Measurements from ENCODE around the gene NEK7.

Gene NEK7

GRCh38 chr1:198147216-198147615 is 9.6 kb upstream of the NEK7 start:
- DNase-seq: no peak

DNA sequence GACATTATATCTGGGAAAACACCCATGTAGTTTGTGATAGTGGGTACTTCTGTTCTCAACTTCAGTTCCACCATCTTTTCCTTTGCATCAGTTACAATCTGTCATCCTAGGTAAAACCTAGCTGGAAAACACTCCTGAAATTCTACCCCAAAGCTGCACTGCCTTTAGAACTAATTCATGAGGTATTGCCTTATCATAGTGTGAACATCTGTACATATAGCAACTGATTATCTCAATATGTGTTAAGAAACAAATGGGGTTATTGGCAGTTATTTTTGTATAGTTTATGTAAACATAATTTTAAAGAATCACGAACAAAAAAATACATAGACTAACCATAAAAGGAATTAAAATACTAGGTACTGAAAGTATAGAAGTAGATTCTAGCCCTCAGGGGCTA is 6.4 kb upstream of the NEK7 start:
- DNase-seq: no peak

DNA sequence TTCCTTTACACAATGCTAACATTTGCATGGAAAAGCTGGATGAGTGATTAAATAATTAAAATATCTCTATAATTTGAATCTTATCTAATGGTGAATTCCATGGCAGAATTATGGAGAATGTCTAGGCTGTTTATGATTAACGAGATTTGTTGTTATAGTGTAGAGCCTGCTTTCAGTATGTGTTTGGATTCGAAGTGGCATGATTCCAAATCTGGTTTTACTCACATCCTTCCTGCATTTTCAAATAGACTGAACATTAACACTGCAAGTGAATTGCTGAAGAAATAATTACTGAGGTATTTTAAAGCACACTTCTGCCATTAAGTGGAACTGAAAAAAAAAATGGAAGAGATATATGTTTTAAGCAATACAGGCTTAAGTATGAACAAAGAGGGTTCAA is 5.1 kb upstream of the NEK7 start:
- no peak for DNase-seq

GRCh38 chr1:198153103-198153502 is 3.7 kb upstream of the NEK7 start:
- no peak for DNase-seq

GRCh38 chr1:198153804-198154203 is 3.0 kb upstream of the NEK7 start:
- DNase-seq: no peak

DNA sequence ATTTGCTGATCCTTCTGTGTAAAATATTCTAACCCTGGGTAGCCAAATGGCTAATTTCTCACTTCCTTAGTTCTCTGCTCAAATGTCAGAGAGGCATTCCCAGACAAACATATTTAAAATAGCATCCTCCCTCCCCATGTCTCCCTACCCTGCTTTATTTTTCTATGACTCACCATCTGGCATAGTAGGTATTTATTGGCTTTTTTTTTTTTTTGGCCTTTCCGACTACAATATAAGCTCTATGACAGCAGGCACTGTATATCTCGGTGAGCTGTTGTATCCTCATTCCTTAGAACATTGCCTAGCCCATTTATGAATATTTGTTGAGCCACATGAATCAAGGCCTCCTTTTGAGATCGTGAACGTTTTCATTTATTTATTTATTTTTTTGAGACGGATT is 1.5 kb upstream of the NEK7 start:
- DNase-seq: no peak

DNA sequence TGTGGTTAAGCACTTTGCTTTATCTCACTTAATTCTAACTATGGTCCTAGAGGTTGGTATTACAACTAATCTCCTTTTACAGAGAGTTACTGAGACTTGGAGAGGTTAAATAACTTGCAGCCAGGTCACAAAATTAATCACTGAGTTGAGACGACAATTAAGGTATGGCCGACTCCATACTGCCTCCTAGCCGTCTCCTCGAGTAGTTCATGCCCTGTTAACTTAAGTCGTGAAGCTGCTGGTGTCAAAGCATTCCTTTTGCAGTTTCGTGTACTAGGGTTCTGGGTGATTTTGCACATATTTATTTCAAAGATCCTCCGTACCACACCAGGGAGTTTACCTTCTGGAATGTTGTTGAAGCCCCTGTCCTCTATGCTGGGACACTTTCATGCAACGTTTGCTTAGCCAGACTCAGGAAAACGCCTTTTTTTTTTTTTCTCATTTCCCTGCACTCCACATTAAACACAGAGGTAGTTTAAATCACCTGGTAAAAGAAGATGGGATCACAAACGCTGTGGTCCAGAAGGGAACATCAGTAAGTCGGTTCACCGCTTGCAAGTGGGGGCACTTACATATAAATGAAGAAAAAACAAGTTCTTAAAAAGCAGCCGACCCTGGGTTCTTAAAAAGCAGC is 570 bp upstream of the NEK7 start:
- no peak for DNase-seq

DNA sequence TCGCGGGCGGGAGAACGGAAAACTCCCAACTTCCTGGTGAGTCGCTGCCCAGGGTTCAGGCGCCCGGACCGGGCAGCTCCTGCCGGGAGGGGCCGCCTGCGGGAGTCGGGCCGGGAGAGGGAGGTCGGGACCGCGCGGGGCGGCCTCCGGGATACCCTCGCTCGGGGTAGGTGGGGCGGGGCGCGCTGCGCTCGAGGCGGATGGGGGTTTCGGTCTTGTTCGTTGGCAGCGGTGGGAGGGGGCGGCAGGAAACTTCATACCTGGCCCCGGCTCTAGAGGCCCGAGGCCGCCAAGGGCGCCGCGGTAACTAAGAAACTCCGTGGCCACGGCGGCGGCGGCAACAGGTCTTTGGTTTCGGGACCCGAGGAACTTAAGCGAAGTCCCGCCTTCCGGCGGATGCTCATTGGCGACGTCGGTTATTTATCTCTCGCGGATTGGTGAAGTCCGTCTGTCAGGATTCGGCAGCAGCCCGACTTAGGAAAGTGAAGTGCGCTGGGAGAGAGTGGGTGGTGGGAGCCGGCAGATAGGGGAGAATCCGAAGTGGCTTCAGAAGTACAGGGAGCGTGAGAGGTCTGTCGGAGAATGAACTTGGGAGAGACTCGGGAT is 546 bp downstream of the NEK7 start:
- peak; percentile 62 for DNase-seq

- no peak for DNase-seq
Measured at GRCh38 chr1:198157847-198158725, 1.3 kb downstream of the NEK7 start.

DNA sequence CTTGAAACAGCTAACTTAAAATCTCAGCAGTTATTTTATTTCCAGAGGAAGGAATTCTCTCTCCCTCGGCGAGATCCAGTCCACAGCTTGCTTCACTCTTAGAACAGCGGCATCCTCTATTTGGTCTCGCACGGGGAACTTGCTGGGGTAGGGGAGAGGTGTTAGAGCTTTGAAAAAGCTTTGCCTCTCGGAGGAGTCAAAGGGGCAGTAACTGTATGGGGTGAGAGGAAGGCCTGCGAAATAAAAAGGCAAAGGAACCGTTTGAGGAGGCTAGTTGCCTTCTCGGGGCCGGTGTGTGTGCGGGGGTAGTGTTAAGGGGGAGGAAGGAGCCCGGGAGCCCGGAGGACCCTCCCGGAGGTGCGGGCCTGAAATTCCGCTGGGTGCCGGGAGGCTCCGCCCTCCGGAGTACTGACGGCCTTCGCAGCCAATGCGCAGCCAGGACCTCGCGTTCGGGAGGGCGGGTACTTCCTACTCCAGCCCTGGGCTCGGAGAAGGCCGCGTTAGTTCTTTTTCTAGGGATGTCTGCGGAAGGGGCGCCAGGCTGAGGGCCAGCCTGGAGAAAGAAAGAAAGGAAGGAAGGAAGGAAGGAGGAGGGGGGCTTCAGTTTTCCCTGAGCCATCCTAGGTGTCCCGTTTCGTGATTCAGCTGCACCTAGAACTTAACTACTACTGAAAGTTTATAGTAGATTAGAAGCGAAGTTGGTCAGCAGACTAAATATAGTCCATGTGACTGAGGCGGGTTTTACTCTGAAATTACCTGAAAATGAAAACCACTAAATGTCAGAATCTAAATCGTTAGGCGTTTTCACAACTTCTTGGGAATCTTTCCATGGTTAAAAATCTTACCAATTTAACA is 2.2 kb downstream of the NEK7 start:
- peak; percentile 68 for DNase-seq

- DNase-seq: no peak
Measured at GRCh38 chr1:198160222-198160621, 3.4 kb downstream of the NEK7 start.

DNA sequence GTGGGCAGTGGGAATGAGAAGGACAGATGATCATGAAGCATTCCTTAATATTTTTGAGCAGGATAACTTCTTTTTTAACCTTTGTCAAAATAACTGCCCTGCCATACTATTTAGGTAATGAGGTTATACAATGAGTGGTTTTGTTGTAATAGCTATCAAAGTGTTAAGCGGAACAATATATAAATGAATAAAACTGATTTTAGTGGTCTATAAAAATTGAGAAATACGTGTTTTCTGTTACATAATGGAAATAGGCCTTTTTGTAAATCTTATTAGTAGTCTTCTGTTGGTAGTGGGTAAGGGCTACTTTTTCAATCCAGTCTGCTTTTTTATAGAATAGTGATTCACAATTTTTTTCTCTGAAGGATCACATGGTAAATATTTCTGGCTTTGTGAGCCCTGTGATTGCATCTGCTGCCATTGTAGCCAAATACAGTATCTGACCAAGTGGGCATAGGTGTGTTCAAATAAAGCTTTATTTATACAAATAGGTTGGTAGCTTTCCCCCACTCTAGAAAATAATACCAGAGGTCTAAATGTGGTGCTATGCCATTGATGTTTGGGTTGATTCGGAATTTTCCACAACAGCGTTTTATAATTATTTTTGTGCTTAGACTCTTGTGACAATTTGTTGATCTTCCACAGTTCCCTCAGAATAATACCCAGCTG is 4.3 kb downstream of the NEK7 start:
- DNase-seq: no peak

DNA sequence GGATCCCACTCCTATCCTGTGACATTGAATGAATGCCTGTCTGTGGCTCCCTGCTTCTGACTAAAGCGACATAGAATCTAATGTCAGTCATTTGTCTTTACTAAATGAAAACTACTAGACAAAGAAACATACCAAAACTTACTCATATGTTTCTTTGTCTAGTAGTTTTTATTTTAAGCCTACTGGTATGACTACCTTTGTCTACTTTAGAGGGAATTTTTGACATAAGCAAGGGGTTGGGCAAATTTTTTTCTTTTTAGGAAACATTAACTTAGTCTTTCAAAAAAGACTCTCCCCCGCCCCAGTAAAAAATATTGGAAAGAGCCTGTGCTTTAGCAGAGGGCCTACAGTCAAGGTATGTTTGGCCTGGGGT is 4.9 kb downstream of the NEK7 start:
- DNase-seq: no peak

- DNase-seq: no peak
Measured at GRCh38 chr1:198162091-198162767, 5.4 kb downstream of the NEK7 start.

DNA sequence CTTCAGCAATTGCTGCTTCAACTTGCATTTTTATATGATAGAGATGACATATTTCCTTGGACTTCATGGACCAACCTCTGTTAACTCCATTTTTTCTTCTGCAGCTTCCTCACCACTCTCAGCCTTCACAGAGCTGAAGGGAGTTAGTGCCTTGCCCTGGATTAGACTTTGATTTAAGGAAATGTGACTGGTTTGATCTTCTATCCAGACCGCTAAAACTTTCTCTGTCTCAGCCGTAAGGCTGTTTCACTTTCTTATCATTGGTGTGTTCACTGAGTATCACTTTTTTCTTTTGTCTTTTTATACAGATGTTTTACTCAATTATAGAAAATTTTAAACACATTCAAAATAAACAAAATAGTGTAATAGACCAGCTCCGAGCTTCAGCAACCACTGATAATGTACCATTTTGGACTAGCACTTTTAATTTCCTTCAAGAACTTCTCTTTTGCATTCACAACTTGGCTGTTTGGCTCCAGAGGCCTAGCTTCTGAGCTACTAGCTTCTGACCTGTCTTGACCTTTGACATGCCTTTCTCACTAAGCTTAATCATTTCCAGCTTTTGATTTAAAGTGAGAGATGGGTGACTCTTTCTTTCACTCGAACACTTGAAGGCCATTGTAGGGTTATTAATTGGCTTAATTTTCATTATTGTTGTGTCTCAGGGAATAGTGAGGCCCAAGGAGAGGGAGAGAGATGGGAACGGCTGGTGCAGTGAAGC is 9.3 kb downstream of the NEK7 start:
- DNase-seq: no peak

- DNase-seq: no peak
Measured at GRCh38 chr1:198166900-198167299, 10.1 kb downstream of the NEK7 start.

- DNase-seq: no peak
Measured at GRCh38 chr1:198167436-198167934, 10.7 kb downstream of the NEK7 start.

- no peak for DNase-seq
Measured at GRCh38 chr1:198168227-198168626, 11.4 kb downstream of the NEK7 start.

- no peak for DNase-seq
Measured at GRCh38 chr1:198169672-198170071, 12.9 kb downstream of the NEK7 start.

GRCh38 chr1:198171667-198172540 is 15.1 kb downstream of the NEK7 start:
- no peak for DNase-seq
